ENCODE results near the gene EBLN2. TPM values are rescaled to one million over a fixed set of nuclear protein-coding genes. Genes with fewer than 3 reads are reported as not detected.

The EBLN2 gene
- total RNA-seq, 1 donor from 2014 or later: 11.3 TPM

DNA sequence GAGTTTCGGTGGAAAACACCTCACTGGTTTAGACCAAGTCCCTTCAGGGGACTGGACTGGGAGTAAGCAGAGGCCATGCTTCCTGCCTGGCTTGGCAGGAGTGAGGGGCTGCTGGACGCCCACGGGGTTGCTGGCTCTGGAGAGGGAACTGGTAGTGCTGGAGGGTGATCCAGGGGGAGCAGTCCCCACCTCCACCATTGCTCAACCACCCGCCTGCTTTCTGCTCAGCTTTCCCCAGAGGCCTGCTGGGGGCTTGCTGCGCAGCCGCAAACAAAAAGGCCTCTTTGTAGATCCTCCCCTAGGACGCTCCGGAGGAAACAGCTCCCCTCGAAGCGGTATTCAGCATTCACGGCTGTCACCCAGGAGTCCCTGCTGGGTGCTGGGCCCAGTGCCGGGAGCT is 33.5 kb downstream of the EBLN2 start:
- Mint-ChIP-seq H3K9me3 (no peaks in the 10 kb centered on the region), H3K36me3 (no peaks in the 10 kb centered on the region), H3K27me3 (ENCODE audit: low read depth) (peaks cover 2% of the 10 kb centered on the region), H3K4me3 (no peak overlapping the region), H3K4me1 (no peaks in the 10 kb centered on the region), H3K27ac (no peak overlapping the region)
- no peak for TF ChIP-seq CTCF (IDR thresholded peaks at IDR 0.05; ENCODE audit: unreplicated experiment)
- no peak for DNase-seq (ENCODE audit: low spot score in 2 of 2, unreplicated experiment in 2 of 2)

DNA sequence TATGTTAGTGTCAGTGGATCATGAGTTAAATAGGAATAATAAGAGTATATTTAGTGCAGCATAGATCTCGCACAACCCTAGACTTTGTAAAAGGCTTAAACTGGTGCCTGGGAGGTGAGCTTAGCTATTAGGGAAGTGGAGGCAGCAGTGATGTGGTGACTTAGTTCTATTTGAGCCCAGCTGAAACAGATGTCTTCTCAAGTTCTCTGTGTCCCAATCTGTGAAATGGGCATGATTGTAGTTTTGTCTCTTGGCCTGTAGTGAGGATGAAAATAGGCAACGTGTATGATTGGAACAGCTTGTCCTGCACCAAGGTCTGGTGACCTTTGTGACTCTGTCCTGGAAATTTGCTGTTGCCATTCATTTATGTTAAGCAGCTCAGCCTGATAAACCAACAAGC is 34.7 kb downstream of the EBLN2 start:
- Mint-ChIP-seq H3K4me3 (no peak overlapping the region), H3K27ac (no peak overlapping the region), H3K27me3 (ENCODE audit: low read depth) (no peaks in the 10 kb centered on the region), H3K36me3 (no peaks in the 10 kb centered on the region), H3K4me1 (peaks cover 3% of the 10 kb centered on the region), H3K9me3 (no peaks in the 10 kb centered on the region)
- DNase-seq (ENCODE audit: low spot score in 2 of 2, unreplicated experiment in 2 of 2): no peak
- TF ChIP-seq CTCF (IDR thresholded peaks at IDR 0.05; ENCODE audit: unreplicated experiment): no peak

DNA sequence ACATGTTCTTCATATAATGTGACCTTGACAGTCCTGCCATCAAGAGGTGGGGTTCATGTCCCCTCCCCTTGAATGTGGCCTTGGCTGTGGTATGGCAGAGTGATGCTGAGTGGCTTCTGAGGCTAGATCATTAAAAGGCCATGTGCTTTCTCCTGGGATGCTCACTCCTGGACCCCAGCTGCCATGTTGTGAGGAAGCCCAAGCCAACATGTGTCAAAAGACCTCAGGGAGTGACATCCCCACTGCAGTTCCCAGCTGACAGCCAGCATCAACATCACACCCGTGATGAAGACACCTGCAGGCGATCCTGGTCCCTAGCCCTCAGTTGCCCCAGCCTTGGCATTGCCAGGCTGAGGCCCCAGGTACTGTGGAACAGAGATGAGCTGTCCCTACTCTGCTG is 36.6 kb downstream of the EBLN2 start:
- Mint-ChIP-seq H3K27ac (no peak overlapping the region), H3K4me1 (peaks cover 6% of the 10 kb centered on the region), H3K4me3 (no peak overlapping the region), H3K36me3 (no peaks in the 10 kb centered on the region), H3K27me3 (ENCODE audit: low read depth) (no peaks in the 10 kb centered on the region), H3K9me3 (no peaks in the 10 kb centered on the region)
- no peak for TF ChIP-seq CTCF (IDR thresholded peaks at IDR 0.05; ENCODE audit: unreplicated experiment)
- no peak for DNase-seq (ENCODE audit: low spot score in 2 of 2, unreplicated experiment in 2 of 2)

DNA sequence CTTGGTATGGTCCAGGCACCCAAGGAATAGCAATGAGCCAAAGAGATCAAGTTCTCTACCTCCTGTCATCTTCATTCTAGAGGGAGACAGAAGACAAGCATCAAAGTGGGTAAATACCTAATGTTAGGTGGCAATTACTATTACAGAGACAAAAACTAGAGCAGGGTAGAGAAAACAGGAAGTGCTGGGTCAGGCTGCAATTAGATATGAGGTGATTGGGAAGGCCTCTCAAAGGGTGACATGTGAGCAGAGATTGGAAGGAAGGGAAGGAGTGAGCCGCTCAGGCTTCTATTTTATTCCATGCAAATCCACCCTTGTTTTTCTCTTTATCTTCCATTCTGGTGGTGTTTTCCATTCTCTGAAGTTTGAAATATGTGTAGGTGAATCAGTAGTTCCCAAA is 37.4 kb downstream of the EBLN2 start:
- Mint-ChIP-seq H3K4me1 (peaks cover 6% of the 10 kb centered on the region), H3K27ac (no peak overlapping the region), H3K36me3 (no peaks in the 10 kb centered on the region), H3K9me3 (no peaks in the 10 kb centered on the region), H3K4me3 (no peak overlapping the region), H3K27me3 (ENCODE audit: low read depth) (no peaks in the 10 kb centered on the region)
- DNase-seq (ENCODE audit: low spot score in 2 of 2, unreplicated experiment in 2 of 2): no peak
- no peak for TF ChIP-seq CTCF (IDR thresholded peaks at IDR 0.05; ENCODE audit: unreplicated experiment)

DNA sequence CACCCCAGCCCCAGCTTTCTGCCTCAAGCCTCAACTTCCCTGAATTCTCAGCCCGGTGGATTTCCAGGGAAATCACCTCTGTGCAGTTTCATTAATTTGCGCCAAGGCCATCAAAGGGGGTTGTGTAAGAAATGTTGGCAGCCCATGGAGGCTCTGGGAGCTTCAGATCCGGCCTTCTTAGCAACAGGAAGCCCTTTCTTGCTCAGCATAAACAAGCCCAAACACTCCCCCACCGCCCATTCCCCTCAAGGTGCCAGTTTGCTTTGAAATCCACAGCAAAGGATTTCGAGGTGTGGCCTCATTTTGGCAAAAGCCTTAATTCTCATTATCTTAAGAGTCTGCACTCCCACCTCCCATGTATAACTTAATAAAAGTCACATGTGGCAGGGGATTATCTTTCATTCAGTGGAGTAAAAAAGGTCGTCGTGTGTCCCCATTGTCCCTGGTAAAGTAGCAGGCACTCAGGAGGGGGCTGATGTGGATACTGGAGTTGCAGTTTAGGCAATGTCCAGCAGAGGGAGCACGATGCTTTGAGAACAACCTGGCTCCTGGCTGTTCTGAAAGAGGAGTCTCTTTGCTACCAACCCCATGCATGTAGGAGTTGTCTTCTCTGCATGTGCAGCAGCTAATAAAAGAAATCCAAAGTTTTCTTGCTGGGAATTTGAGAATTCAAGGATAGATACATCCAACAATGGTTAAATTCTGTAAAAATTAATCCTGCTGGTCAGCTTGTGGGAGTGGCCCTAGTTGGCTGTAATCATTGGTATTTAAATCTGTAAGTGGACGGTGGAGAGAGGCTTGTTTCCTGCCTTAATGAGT is 39.5 kb downstream of the EBLN2 start:
- TF ChIP-seq CTCF (IDR thresholded peaks at IDR 0.05; ENCODE audit: unreplicated experiment): peak; percentile 93
- DNase-seq (ENCODE audit: low spot score in 2 of 2, unreplicated experiment in 2 of 2): peak; percentile 67 to 89
- no peaks in the 10 kb centered on the region for H3K9me3 Mint-ChIP-seq
- no peak overlapping the region for H3K4me3 Mint-ChIP-seq
- peaks cover 6% of the 10 kb centered on the region for H3K4me1 Mint-ChIP-seq
- H3K27me3 Mint-ChIP-seq (ENCODE audit: low read depth): no peaks in the 10 kb centered on the region
- H3K27ac Mint-ChIP-seq: no peak overlapping the region
- H3K36me3 Mint-ChIP-seq: no peaks in the 10 kb centered on the region
